Sigmoid colon (tissue), 4 donors: ENCODE data around the gene UNC119B.

Experiments
- EP300 ChIP-seq, 4 donors: sonication (generic); formaldehyde crosslinking; IDR thresholded peaks; one replicate each; pipeline ENCODE4 v1.6.1; 2017; ENCODE audit warnings: antibody characterized with exemption in 4 of 4
- POLR2A ChIP-seq, 2 donors: fragments of 450-650 bp; IDR thresholded peaks; one replicate each; pipeline ENCODE4 v1.6.1; 2016; ENCODE audit warnings: antibody characterized with exemption in 2 of 2, mild to moderate bottlenecking in 2 of 2, moderate library complexity in 2 of 2
- POLR2AphosphoS5 ChIP-seq, 4 donors: sonication (generic); formaldehyde crosslinking; IDR thresholded peaks; one replicate each; pipeline ENCODE4 v1.6.1; 2017; ENCODE audit warnings: antibody characterized with exemption in 4 of 4
- TF ChIP-seq, protein P1 (sequence below), 4 experiments: fragments of 450-650 bp in 3 of 4; fragments of 200-600 bp in 1 of 4; IDR thresholded peaks; one replicate each; pipeline ENCODE4 v1.5.1; 2016 to 2019; ENCODE audit warnings: antibody characterized with exemption in 4 of 4, mild to moderate bottlenecking in 3 of 4, moderate library complexity in 2 of 4

DNA sequence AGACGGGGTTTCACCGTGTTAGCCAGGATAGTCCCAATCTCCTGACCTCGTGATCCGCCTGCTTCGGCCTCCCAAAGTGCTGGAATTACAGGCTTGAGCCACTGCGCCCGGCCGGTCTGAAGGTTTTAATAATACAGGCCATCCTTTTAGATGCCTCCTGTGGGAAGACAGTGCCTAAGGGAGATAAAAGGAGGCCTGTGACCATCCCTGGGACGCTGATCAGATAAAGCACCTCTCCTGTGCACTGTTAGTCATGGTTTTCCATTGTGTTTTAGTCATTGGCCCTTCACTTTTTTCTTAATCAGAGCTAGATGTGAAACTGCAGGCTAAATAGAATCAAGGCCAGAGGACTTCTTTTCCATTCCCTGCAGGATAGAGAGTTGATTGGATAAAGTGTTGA lies 7.8 kb downstream of the UNC119B start:
- TF ChIP-seq, protein P1, sequence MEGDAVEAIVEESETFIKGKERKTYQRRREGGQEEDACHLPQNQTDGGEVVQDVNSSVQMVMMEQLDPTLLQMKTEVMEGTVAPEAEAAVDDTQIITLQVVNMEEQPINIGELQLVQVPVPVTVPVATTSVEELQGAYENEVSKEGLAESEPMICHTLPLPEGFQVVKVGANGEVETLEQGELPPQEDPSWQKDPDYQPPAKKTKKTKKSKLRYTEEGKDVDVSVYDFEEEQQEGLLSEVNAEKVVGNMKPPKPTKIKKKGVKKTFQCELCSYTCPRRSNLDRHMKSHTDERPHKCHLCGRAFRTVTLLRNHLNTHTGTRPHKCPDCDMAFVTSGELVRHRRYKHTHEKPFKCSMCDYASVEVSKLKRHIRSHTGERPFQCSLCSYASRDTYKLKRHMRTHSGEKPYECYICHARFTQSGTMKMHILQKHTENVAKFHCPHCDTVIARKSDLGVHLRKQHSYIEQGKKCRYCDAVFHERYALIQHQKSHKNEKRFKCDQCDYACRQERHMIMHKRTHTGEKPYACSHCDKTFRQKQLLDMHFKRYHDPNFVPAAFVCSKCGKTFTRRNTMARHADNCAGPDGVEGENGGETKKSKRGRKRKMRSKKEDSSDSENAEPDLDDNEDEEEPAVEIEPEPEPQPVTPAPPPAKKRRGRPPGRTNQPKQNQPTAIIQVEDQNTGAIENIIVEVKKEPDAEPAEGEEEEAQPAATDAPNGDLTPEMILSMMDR (IDR thresholded peaks at IDR 0.05) = no peak
- no peak for TF ChIP-seq EP300 (IDR thresholded peaks at IDR 0.05)
- no peak for TF ChIP-seq POLR2A (IDR thresholded peaks at IDR 0.05)
- no peak for TF ChIP-seq POLR2AphosphoS5 (IDR thresholded peaks at IDR 0.05)
